HG03342 (cell line): ENCODE results near the gene HS3ST3A1.

Experiments
- ATAC-seq: cut with Tn5 transposase; IDR thresholded peaks from one replicate; pipeline ENCODE4 v1.9.1; 2021; ENCODE audit warnings: mild to moderate bottlenecking, moderate library complexity; ENCODE audit not compliant: unreplicated experiment

HS3ST3A1 gene

DNA sequence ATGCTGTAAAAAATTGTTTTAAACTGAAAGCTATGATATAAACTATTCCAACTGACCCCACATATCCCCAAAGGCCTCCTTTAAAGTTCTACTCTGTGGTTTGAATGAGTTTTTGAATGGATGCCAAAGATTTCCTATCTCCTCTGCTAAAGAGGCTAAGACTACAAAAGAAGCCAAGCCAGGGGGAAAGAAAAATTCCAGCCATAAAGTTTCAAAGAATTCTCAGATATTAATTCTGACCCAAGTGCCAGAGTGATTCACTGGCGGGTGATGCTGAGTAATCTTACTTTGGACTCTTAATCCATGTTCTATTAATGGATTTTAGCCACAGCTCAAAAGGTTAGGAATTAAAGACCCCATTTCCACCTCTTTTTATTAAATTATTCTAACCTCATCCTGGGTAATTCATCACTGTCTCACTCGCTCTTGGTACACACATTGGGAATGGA is 60.7 kb downstream of the HS3ST3A1 start:
- ATAC-seq, result no peak

GRCh38 chr17:13540546-13540945 is 61.2 kb downstream of the HS3ST3A1 start:
- ATAC-seq, result no peak

DNA sequence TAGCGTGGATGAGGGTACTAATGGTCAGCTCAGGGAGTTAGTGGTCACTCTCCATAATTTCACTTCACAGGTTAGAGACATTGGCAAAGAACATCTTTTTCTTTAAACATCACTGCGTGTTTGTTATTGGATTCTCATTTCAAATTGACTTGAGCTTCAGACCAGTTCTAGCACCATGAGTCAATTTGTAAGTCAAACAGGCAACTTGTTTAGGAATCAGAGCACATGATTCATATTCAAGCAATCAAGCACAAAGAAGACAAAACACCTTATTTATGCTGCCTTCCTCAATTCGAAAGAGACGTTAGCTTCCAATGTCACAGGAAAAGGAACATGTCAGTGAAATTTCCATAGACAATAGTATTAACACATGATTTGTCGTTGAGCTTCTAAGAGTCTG is 62.3 kb downstream of the HS3ST3A1 start:
- ATAC-seq, result no peak

- no peak for ATAC-seq
These were observed 62.8 kb downstream of the HS3ST3A1 start for GRCh38 chr17:13538841-13539411.

DNA sequence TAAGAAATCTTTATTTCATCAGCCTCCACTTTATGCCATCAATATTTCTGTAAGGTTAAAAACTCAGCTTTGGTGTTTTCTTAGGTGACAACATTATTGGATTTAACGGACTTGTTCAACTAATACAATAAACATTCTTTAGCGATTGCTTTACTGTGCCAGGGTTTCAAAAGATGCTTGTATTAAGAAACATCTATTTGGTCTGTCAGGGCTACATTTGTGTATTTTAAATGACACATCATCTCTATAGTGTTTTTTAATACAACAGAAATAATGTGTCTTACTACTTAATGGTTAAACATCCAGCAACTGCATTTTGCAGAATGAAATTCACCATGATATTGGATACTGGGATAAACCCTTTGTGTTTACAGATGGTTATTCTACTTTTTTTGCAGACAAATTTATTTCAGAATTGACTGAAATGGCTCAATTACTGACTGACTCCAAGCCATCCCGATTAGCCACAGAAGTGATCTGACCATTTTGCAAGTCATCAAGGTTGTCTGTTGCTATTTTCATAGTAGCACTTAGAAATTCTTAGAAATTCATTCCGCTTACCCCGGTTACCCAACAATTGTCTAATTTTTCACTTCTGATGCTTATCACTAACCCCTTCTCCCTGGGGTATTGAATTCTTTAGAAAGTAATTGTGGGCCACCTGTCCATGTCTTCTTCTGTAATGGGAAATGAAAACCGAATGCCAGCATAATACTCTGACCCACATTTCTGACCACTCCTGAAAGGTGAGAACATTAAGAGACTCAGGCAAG is 63.7 kb downstream of the HS3ST3A1 start:
- ATAC-seq, result no peak

- no peak for ATAC-seq
These were observed 64.5 kb downstream of the HS3ST3A1 start for GRCh38 chr17:13537167-13537731.

DNA sequence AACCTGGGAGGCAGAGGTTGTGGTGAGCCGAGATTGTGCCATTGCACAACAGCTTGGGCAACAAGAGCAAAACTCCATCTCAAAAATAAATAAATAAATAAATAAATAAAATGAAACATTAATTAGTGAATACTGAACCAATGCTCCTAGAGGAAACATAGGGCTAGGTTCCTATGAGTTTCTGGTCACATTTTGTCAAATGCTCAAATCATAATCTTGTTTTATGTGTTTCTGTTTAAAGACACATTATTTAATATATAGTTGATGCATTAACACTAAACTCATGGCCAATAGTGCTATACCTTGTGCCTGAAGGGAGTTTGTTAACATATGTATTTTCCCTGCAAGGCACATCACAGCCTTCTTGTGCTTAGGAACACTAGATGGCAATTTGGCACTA is 66.8 kb downstream of the HS3ST3A1 start:
- no peak for ATAC-seq

GRCh38 chr17:13531721-13532120 is 70.0 kb downstream of the HS3ST3A1 start:
- ATAC-seq, result no peak

- no peak for ATAC-seq
These were observed 75.9 kb downstream of the HS3ST3A1 start for GRCh38 chr17:13525876-13526275.

GRCh38 chr17:13523164-13523563 is 78.6 kb downstream of the HS3ST3A1 start:
- no peak for ATAC-seq

DNA sequence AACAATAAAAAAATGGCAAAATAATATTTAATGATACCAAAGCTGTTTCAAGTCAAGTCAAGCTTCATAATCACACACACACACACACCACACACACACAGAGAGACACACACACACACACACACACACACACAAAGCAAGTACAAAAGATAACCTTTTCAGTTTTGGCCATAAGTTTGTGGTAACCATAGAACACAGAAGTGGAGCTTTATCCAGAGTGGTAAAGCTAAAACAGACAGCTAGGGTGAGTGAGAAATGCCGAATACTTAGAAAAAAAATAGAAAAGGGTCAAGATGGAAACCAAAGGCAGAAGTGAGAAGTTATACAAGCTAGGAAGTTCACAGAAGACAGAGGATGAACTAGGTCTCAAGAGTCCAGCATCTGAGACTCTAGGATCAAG is 79.0 kb downstream of the HS3ST3A1 start:
- no peak for ATAC-seq

DNA sequence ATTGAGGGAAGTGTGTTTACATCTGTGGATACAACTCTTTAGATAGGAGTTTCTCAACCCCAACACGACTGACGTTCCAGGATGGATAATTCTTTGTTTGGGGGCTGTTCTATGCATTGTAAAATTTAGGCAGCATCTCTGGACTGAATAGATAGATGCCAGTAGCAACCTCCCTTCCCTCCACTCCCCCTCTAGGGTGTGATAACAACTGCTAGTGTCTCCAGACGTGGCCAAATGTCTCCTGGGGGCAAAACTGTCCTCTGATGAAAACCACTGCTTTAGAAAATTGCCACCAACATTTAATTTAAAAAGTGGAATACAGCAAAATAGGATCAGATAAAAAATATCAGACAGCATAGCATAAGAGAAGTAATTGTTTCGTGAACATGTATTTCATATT is 79.9 kb downstream of the HS3ST3A1 start:
- no peak for ATAC-seq

- no peak for ATAC-seq
These were observed 80.7 kb downstream of the HS3ST3A1 start for GRCh38 chr17:13520899-13521572.

GRCh38 chr17:13518261-13519000 is 83.3 kb downstream of the HS3ST3A1 start:
- no peak for ATAC-seq

GRCh38 chr17:13513039-13513405 is 88.7 kb downstream of the HS3ST3A1 start:
- ATAC-seq, result no peak

DNA sequence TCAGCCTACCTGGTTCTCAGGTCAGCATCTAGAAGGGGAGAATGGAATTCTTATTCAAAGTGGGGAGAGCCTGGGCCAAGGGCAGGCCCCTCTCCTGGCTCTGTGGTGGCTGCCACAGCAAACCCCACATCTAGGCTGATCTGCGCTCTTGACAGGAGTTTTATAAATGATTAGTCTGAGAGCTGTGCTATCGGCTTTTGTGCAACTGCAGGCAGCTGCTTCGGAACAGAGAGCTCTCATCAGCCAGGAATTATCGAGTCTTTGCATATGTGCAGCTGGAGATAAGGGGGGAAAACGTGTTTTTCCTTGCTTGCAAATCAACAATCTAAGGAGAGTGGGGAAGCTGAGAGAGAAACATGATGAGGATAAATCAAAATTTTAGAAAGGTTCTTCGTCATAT is 91.7 kb downstream of the HS3ST3A1 start:
- ATAC-seq, result no peak

DNA sequence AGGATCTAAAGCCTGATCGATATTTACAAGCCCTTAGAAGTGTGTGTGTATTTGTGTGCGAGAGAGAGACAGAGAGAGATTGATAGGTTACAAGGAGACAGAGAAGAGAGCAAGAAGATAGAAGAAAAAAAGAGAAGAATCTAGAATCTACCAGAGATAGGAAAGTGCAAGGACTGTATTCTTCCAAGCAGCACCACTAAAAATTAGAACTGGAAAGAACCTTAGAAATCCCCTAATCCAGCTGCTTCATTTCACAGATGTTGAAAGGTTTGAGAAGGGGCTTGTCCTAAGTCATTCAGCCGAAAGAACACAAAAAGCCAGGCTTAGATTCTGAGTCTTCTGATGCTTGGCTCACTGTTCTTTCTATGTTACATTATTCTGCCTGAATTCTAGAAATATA is 92.2 kb downstream of the HS3ST3A1 start:
- no peak for ATAC-seq

DNA sequence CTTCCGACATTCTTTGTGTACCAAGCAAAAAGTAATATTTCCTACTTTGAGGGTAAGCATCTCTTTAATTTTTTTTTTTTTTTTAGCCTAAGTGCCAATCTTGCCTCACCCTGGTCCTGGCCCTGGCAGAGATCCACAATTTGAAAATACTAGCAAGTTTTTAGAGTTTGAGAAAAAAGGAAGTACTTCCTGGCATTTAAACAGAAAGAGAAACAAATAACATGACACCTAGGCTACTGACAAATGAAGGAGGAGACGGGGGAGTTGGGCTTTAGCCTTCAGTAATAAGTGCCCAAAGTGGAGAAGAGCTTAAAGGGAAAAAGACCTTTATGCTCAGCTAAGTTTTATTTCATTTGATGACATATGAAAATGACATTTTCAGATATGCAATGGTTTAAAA is 92.8 kb downstream of the HS3ST3A1 start:
- ATAC-seq, result peak; percentile 61

- ATAC-seq, result no peak
These were observed 98.2 kb downstream of the HS3ST3A1 start for GRCh38 chr17:13503526-13503925.

GRCh38 chr17:13502263-13502662 is 99.5 kb downstream of the HS3ST3A1 start:
- ATAC-seq, result no peak

- ATAC-seq, result no peak
These were observed 100.8 kb downstream of the HS3ST3A1 start for GRCh38 chr17:13500947-13501346.
